NCI-H2171 (cell line): ENCODE data around the gene OR2A42.
"Not testable (repeated sequence)": the region's sequence is repeated elsewhere in the genome, so short reads cannot be mapped to it uniquely, and the experiment has no call there.

Experiments
- DNase-seq: peaks from one replicate; lab custom pipeline; 2025; lab: John Stamatoyannopoulos, UW

OR2A42 gene

GRCh38 chr7:144239365-144239764, at the start of gene OR2A42:
TSS of gene OR2A42 (minus strand) at chr7:144239605. CDS start at chr7:144232843, 6,762 bp downstream.
- DNase-seq = not testable (repeated sequence)

GRCh38 chr7:144287171-144287784, 47.9 kb upstream of the OR2A42 start:
- DNase-seq = not testable (repeated sequence)

- not testable (repeated sequence) for DNase-seq
These were observed 44.3 kb upstream of the OR2A42 start for GRCh38 chr7:144283716-144284115.

- DNase-seq = not testable (repeated sequence)
These were observed 43.1 kb upstream of the OR2A42 start for GRCh38 chr7:144282490-144282889.

GRCh38 chr7:144281981-144282380, 42.6 kb upstream of the OR2A42 start:
- not testable (repeated sequence) for DNase-seq

GRCh38 chr7:144280010-144280409, 40.6 kb upstream of the OR2A42 start:
- DNase-seq = not testable (repeated sequence)

GRCh38 chr7:144275281-144275680, 35.9 kb upstream of the OR2A42 start:
- not testable (repeated sequence) for DNase-seq

GRCh38 chr7:144269188-144269587, 29.8 kb upstream of the OR2A42 start, which contains the start of gene CTAGE8:
TSS of gene CTAGE8 (minus strand) at chr7:144269288. CDS start at chr7:144269250, 38 bp downstream.
- not testable (repeated sequence) for DNase-seq

- DNase-seq = not testable (repeated sequence)
These were observed 25.3 kb upstream of the OR2A42 start, which contains the start of gene OR2A7 for GRCh38 chr7:144264692-144265091. TSS of gene OR2A7 (minus strand) at chr7:144264792. CDS start at chr7:144259628, 5,164 bp downstream.

- not testable (repeated sequence) for DNase-seq
These were observed 22.7 kb upstream of the OR2A42 start for GRCh38 chr7:144262128-144262527.

GRCh38 chr7:144259067-144259466, 19.7 kb upstream of the OR2A42 start:
- not testable (repeated sequence) for DNase-seq

- no peak for DNase-seq
These were observed 16.7 kb upstream of the OR2A42 start for GRCh38 chr7:144256112-144256511.

- no peak for DNase-seq
These were observed 16.1 kb upstream of the OR2A42 start for GRCh38 chr7:144255471-144255897.

- DNase-seq = not testable (repeated sequence)
These were observed 12.9 kb upstream of the OR2A42 start for GRCh38 chr7:144252307-144252706.

GRCh38 chr7:144247674-144248330, 8.4 kb upstream of the OR2A42 start:
- DNase-seq = not testable (repeated sequence)

- not testable (repeated sequence) for DNase-seq
These were observed 7.6 kb upstream of the OR2A42 start for GRCh38 chr7:144246967-144247366.

- not testable (repeated sequence) for DNase-seq
These were observed 6.0 kb upstream of the OR2A42 start for GRCh38 chr7:144245372-144245771.

GRCh38 chr7:144238530-144239082, 799 bp downstream of the OR2A42 start:
- not testable (repeated sequence) for DNase-seq

- not testable (repeated sequence) for DNase-seq
These were observed 6.4 kb downstream of the OR2A42 start for GRCh38 chr7:144233039-144233438.

GRCh38 chr7:144231027-144231426, 8.4 kb downstream of the OR2A42 start:
- not testable (repeated sequence) for DNase-seq

- DNase-seq = not testable (repeated sequence)
These were observed 10.6 kb downstream of the OR2A42 start for GRCh38 chr7:144228810-144229209.

- not testable (repeated sequence) for DNase-seq
These were observed 12.5 kb downstream of the OR2A42 start for GRCh38 chr7:144226866-144227265.

- not testable (repeated sequence) for DNase-seq
These were observed 15.7 kb downstream of the OR2A42 start for GRCh38 chr7:144223675-144224074.
